ENCODE data around the gene MAPK4.

GRCh38 chr18:50558948-50559751, 737 bp upstream of the MAPK4 start:
- no peak for TF ChIP-seq CTCF (IDR thresholded peaks at IDR 0.05)
- no peak for TF ChIP-seq POLR2A (IDR thresholded peaks at IDR 0.05)

All from body of pancreas (tissue), 4 donors.